Measurements from ENCODE around the gene SLITRK2.

SLITRK2 gene, protein sequence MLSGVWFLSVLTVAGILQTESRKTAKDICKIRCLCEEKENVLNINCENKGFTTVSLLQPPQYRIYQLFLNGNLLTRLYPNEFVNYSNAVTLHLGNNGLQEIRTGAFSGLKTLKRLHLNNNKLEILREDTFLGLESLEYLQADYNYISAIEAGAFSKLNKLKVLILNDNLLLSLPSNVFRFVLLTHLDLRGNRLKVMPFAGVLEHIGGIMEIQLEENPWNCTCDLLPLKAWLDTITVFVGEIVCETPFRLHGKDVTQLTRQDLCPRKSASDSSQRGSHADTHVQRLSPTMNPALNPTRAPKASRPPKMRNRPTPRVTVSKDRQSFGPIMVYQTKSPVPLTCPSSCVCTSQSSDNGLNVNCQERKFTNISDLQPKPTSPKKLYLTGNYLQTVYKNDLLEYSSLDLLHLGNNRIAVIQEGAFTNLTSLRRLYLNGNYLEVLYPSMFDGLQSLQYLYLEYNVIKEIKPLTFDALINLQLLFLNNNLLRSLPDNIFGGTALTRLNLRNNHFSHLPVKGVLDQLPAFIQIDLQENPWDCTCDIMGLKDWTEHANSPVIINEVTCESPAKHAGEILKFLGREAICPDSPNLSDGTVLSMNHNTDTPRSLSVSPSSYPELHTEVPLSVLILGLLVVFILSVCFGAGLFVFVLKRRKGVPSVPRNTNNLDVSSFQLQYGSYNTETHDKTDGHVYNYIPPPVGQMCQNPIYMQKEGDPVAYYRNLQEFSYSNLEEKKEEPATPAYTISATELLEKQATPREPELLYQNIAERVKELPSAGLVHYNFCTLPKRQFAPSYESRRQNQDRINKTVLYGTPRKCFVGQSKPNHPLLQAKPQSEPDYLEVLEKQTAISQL

GRCh38 chrX:145817331-145818185 is at the start of gene SLITRK2:
Gene SLITRK2 (plus strand): TSS chrX:145817829. CDS start chrX:145822426, 4,597 bp downstream.
- H3K27me3 ChIP-seq (ENCODE audit: control insufficient read depth, insufficient read depth, low read length), result peaks cover 100% of the 10 kb centered on the region
- peak within 1 kb of the TSS; percentile 55 for H3K9ac ChIP-seq (ENCODE audit: low read length)
- H3K4me3 ChIP-seq (ENCODE audit: low read depth, low read length), result peak within 1 kb of the TSS; percentile 74
- peaks cover 29% of the 10 kb centered on the region; the same call in 1 of the 2 replicates for H3K4me1 ChIP-seq (ENCODE audit: control insufficient read depth, insufficient read depth, low read length)
- no peaks in the 10 kb centered on the region for H3K9me3 ChIP-seq (ENCODE audit: control insufficient read depth, insufficient read depth, low read depth, low read length)
- no peaks in the 10 kb centered on the region for H3K36me3 ChIP-seq (ENCODE audit: control insufficient read depth, insufficient read depth, low read length)
- no peak within 1 kb of the TSS for H3K27ac ChIP-seq (ENCODE audit: low read depth, low read length)

GRCh38 chrX:145773006-145773405 is 44.6 kb upstream of the SLITRK2 start:
- Histone ChIP-seq H3K9me3 (ENCODE audit: control insufficient read depth, insufficient read depth, low read depth, low read length) (peaks cover 5% of the 10 kb centered on the region; the same call in 1 of the 2 replicates), H3K36me3 (ENCODE audit: control insufficient read depth, insufficient read depth, low read length) (no peaks in the 10 kb centered on the region), H3K27ac (ENCODE audit: low read depth, low read length) (no peak overlapping the region), H3K9ac (ENCODE audit: low read length) (no peak overlapping the region), H3K4me1 (ENCODE audit: control insufficient read depth, insufficient read depth, low read length) (no peaks in the 10 kb centered on the region), H3K27me3 (ENCODE audit: control insufficient read depth, insufficient read depth, low read length) (no peaks in the 10 kb centered on the region), H3K4me3 (ENCODE audit: low read depth, low read length) (no peak overlapping the region)

GRCh38 chrX:145792281-145792680 is 25.3 kb upstream of the SLITRK2 start:
- no peak overlapping the region for H3K9ac ChIP-seq (ENCODE audit: low read length)
- H3K27ac ChIP-seq (ENCODE audit: low read depth, low read length), result no peak overlapping the region
- 0 out of 2 replicates have a peak, but pooled peaks cover 3% of the 10 kb centered on the region for H3K9me3 ChIP-seq (ENCODE audit: control insufficient read depth, insufficient read depth, low read depth, low read length)
- peaks cover 8% of the 10 kb centered on the region for H3K27me3 ChIP-seq (ENCODE audit: control insufficient read depth, insufficient read depth, low read length)
- no peak overlapping the region for H3K4me3 ChIP-seq (ENCODE audit: low read depth, low read length)
- H3K4me1 ChIP-seq (ENCODE audit: control insufficient read depth, insufficient read depth, low read length), result no peaks in the 10 kb centered on the region
- H3K36me3 ChIP-seq (ENCODE audit: control insufficient read depth, insufficient read depth, low read length), result no peaks in the 10 kb centered on the region

GRCh38 chrX:145803508-145803907 is 14.1 kb upstream of the SLITRK2 start:
- Histone ChIP-seq H3K27ac (ENCODE audit: low read depth, low read length) (no peak overlapping the region), H3K4me3 (ENCODE audit: low read depth, low read length) (no peak overlapping the region), H3K27me3 (ENCODE audit: control insufficient read depth, insufficient read depth, low read length) (peaks cover 98% of the 10 kb centered on the region), H3K36me3 (ENCODE audit: control insufficient read depth, insufficient read depth, low read length) (no peaks in the 10 kb centered on the region), H3K9me3 (ENCODE audit: control insufficient read depth, insufficient read depth, low read depth, low read length) (peaks cover 10% of the 10 kb centered on the region), H3K9ac (ENCODE audit: low read length) (no peak overlapping the region), H3K4me1 (ENCODE audit: control insufficient read depth, insufficient read depth, low read length) (peaks cover 6% of the 10 kb centered on the region; the same call in 1 of the 2 replicates)

GRCh38 chrX:145813081-145813480 is 4.5 kb upstream of the SLITRK2 start:
- peaks cover 8% of the 10 kb centered on the region; the same call in 1 of the 2 replicates for H3K4me1 ChIP-seq (ENCODE audit: control insufficient read depth, insufficient read depth, low read length)
- H3K36me3 ChIP-seq (ENCODE audit: control insufficient read depth, insufficient read depth, low read length), result no peaks in the 10 kb centered on the region
- no peaks in the 10 kb centered on the region for H3K9me3 ChIP-seq (ENCODE audit: control insufficient read depth, insufficient read depth, low read depth, low read length)
- H3K27me3 ChIP-seq (ENCODE audit: control insufficient read depth, insufficient read depth, low read length), result peaks cover 100% of the 10 kb centered on the region
- H3K4me3 ChIP-seq (ENCODE audit: low read depth, low read length), result no peak overlapping the region
- no peak overlapping the region for H3K27ac ChIP-seq (ENCODE audit: low read depth, low read length)
- no peak overlapping the region for H3K9ac ChIP-seq (ENCODE audit: low read length)

DNA sequence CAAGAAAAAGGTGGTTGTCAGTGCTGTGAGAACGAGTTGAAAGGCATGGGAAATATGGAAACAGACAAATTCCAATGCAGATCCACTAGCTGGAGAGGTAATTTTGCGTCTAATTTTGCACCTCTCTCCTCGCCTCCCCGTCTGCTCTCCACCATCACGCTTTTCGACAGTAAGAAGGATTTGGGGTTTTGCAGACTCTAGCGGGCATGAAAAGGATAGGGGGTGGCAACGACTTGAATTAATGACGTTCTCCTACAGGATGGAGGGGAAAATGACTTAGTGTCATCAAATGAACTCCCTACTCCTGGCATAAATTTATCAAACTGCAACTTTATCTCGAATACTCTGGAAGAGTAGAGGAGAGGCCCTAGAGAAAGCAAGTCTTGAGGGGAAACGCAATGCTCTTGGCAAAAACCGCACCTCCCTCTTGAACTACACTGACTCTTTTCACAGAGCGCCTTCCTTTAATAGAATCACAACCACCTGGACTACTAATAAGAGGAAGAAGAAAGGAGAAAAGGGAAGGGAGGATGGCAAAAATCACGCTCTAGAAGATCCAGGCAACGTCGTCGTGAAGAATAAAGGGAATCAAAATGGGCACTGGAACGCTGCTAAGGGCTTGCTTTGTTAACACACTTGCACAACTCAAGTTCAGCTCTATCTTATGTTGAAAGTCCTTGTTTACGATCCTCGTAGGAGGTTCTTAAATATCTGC is 871 bp upstream of the SLITRK2 start:
- H3K36me3 ChIP-seq (ENCODE audit: control insufficient read depth, insufficient read depth, low read length), result no peaks in the 10 kb centered on the region
- H3K4me1 ChIP-seq (ENCODE audit: control insufficient read depth, insufficient read depth, low read length), result peaks cover 29% of the 10 kb centered on the region; the same call in 1 of the 2 replicates
- H3K9me3 ChIP-seq (ENCODE audit: control insufficient read depth, insufficient read depth, low read depth, low read length), result no peaks in the 10 kb centered on the region
- peaks cover 100% of the 10 kb centered on the region for H3K27me3 ChIP-seq (ENCODE audit: control insufficient read depth, insufficient read depth, low read length)
- H3K27ac ChIP-seq (ENCODE audit: low read depth, low read length), result no peak overlapping the region
- H3K4me3 ChIP-seq (ENCODE audit: low read depth, low read length), result peak overlapping the region; percentile 74
- peak overlapping the region; percentile 55 for H3K9ac ChIP-seq (ENCODE audit: low read length)

- H3K4me1 ChIP-seq (ENCODE audit: control insufficient read depth, insufficient read depth, low read length), result peaks cover 31% of the 10 kb centered on the region; the same call in 1 of the 2 replicates
- H3K4me3 ChIP-seq (ENCODE audit: low read depth, low read length), result peak overlapping the region; percentile 74
- H3K9ac ChIP-seq (ENCODE audit: low read length), result peak overlapping the region; percentile 41
- no peaks in the 10 kb centered on the region for H3K36me3 ChIP-seq (ENCODE audit: control insufficient read depth, insufficient read depth, low read length)
- no peaks in the 10 kb centered on the region for H3K9me3 ChIP-seq (ENCODE audit: control insufficient read depth, insufficient read depth, low read depth, low read length)
- H3K27ac ChIP-seq (ENCODE audit: low read depth, low read length), result no peak overlapping the region
- H3K27me3 ChIP-seq (ENCODE audit: control insufficient read depth, insufficient read depth, low read length), result peaks cover 100% of the 10 kb centered on the region
Observed at GRCh38 chrX:145818186-145819113, 821 bp downstream of the SLITRK2 start.

- H3K9me3 ChIP-seq (ENCODE audit: control insufficient read depth, insufficient read depth, low read depth, low read length), result no peaks in the 10 kb centered on the region
- H3K36me3 ChIP-seq (ENCODE audit: control insufficient read depth, insufficient read depth, low read length), result no peaks in the 10 kb centered on the region
- H3K27ac ChIP-seq (ENCODE audit: low read depth, low read length), result no peak overlapping the region
- H3K9ac ChIP-seq (ENCODE audit: low read length), result no peak overlapping the region
- H3K4me1 ChIP-seq (ENCODE audit: control insufficient read depth, insufficient read depth, low read length), result peaks cover 31% of the 10 kb centered on the region; the same call in 1 of the 2 replicates
- peaks cover 91% of the 10 kb centered on the region for H3K27me3 ChIP-seq (ENCODE audit: control insufficient read depth, insufficient read depth, low read length)
- H3K4me3 ChIP-seq (ENCODE audit: low read depth, low read length), result peak overlapping the region; percentile 52
Observed at GRCh38 chrX:145820825-145821224, 3.2 kb downstream of the SLITRK2 start.

DNA sequence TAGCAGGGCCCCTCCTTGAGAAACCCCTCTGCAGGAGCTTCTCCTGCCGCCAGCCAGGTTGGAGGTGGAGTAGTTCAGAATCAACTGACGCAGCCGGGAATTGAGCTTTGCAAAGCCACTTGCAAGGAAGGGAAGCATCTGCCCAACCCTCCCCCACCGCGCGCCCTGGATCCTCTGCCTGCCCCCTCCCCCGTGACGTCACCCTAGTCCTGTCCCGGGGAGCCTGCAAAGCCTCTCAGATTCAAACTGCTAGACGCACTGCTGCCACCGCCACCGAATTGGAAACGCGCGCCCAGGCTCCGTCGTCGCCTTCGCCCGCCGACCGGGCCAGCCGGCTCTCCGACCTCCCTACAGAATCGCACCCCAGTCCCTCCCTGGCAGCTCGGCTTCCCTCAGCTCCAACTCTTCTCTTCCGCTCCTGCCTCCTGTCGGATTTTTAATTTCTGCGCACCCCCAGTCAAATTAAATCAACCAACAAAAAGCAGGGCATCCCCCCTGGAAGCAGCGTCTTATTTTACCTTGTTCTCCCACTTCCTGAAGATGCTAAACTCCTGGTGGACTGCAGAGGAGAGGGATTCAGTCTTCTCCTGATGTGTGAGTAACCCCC is 3.8 kb downstream of the SLITRK2 start:
- Histone ChIP-seq H3K4me1 (ENCODE audit: control insufficient read depth, insufficient read depth, low read length) (peaks cover 31% of the 10 kb centered on the region; the same call in 1 of the 2 replicates), H3K27ac (ENCODE audit: low read depth, low read length) (no peak overlapping the region), H3K27me3 (ENCODE audit: control insufficient read depth, insufficient read depth, low read length) (peaks cover 86% of the 10 kb centered on the region), H3K9ac (ENCODE audit: low read length) (peak overlapping the region; percentile 38), H3K9me3 (ENCODE audit: control insufficient read depth, insufficient read depth, low read depth, low read length) (no peaks in the 10 kb centered on the region), H3K4me3 (ENCODE audit: low read depth, low read length) (peak overlapping the region; percentile 52), H3K36me3 (ENCODE audit: control insufficient read depth, insufficient read depth, low read length) (no peaks in the 10 kb centered on the region)

Data from HUES6 (cell line).